ELR (cell line): ENCODE results near the gene NAA16.
"Not testable (repeated sequence)": the region's sequence is repeated elsewhere in the genome, so short reads cannot be mapped to it uniquely, and the experiment has no call there.

Experiments
- DNase-seq: peaks from one replicate; pipeline ENCODE4 v3.0.0-alpha.2; 2015; ENCODE audit warnings: low read depth

NAA16 gene

GRCh38 chr13:41310963-41311405 lies at the start of gene NAA16:
Gene NAA16 (plus strand): TSS chr13:41311267. CDS start chr13:41311529, 262 bp downstream.
- DNase-seq: peak; percentile 94

GRCh38 chr13:41263261-41263971 lies 47.7 kb upstream of the NAA16 start, which contains the start of gene MTRF1:
Gene MTRF1 (minus strand): TSS chr13:41263576. CDS start chr13:41260907, 2,669 bp downstream.
- DNase-seq: peak; percentile 83

GRCh38 chr13:41267106-41267505 lies 44.0 kb upstream of the NAA16 start:
- no peak for DNase-seq

GRCh38 chr13:41268764-41269163 lies 42.3 kb upstream of the NAA16 start:
- DNase-seq: peak; percentile 66

GRCh38 chr13:41271456-41272285 lies 39.4 kb upstream of the NAA16 start:
- no peak for DNase-seq

- DNase-seq: no peak
Measured at GRCh38 chr13:41273831-41274441, 37.1 kb upstream of the NAA16 start.

GRCh38 chr13:41274881-41275280 lies 36.2 kb upstream of the NAA16 start:
- no peak for DNase-seq

- no peak for DNase-seq
Measured at GRCh38 chr13:41276824-41277223, 34.2 kb upstream of the NAA16 start.

- not testable (repeated sequence) for DNase-seq
Measured at GRCh38 chr13:41279156-41279555, 31.9 kb upstream of the NAA16 start.

- no peak for DNase-seq
Measured at GRCh38 chr13:41282129-41282571, 28.9 kb upstream of the NAA16 start.

GRCh38 chr13:41284512-41285288 lies 26.4 kb upstream of the NAA16 start:
- peak; percentile 97 for DNase-seq

GRCh38 chr13:41286370-41286769 lies 24.7 kb upstream of the NAA16 start:
- no peak for DNase-seq

GRCh38 chr13:41289463-41289881 lies 21.6 kb upstream of the NAA16 start:
- no peak for DNase-seq

- no peak for DNase-seq
Measured at GRCh38 chr13:41291246-41291645, 19.8 kb upstream of the NAA16 start.

- no peak for DNase-seq
Measured at GRCh38 chr13:41293272-41293671, 17.8 kb upstream of the NAA16 start.

- no peak for DNase-seq
Measured at GRCh38 chr13:41294914-41295313, 16.2 kb upstream of the NAA16 start.

- no peak for DNase-seq
Measured at GRCh38 chr13:41295973-41296372, 15.1 kb upstream of the NAA16 start.

- DNase-seq: no peak
Measured at GRCh38 chr13:41296879-41297646, 14.0 kb upstream of the NAA16 start.

GRCh38 chr13:41299316-41300094 lies 11.6 kb upstream of the NAA16 start:
- DNase-seq: no peak

- no peak for DNase-seq
Measured at GRCh38 chr13:41302743-41303142, 8.3 kb upstream of the NAA16 start.
